SU-DHL-6 (cell line): ENCODE data around the gene CUBN.

Experiments used
- H2AFZ ChIP-seq: fragments of 200-600 bp; sonication (generic); 2 replicates; pipeline ENCODE4 v1.6.1; 2014; ENCODE audit warnings: low read depth, mild to moderate bottlenecking, moderate library complexity, mixed read lengths, antibody characterized with exemption, low read length; ENCODE audit not compliant: severe bottlenecking
- H3F3A ChIP-seq: fragments of 200-600 bp; shearing (Covaris generic); 2 replicates; pipeline ENCODE4 v1.6.0; 2016; ENCODE audit warnings: antibody characterized with exemption, mild to moderate bottlenecking; ENCODE audit not compliant: insufficient read depth
- H3K27ac ChIP-seq: fragments of 200-600 bp; sonication (generic); 2 replicates; pipeline ENCODE4 v1.5.1; 2016; ENCODE audit warnings: low read depth, mild to moderate bottlenecking, low read length, moderate library complexity, mixed read lengths
- H3K27me3 ChIP-seq: fragments of 200-600 bp; sonication (generic), shearing (Covaris generic); 2 replicates; pipeline ENCODE4 v1.6.0; 2014; ENCODE audit warnings: mild to moderate bottlenecking, low read length
- H3K36me3 ChIP-seq: fragments of 200-600 bp; sonication (generic); 2 replicates; pipeline ENCODE4 v1.6.1; 2014; ENCODE audit warnings: mild to moderate bottlenecking, low read length, mixed read lengths
- H3K4me2 ChIP-seq: fragments of 300-600, 200-600 bp; shearing (Covaris generic), sonication (generic); 2 replicates; pipeline ENCODE4 v1.6.0; 2014; ENCODE audit warnings: low read length, low read depth, mild to moderate bottlenecking; ENCODE audit not compliant: poor library complexity, severe bottlenecking
- H3K4me3 ChIP-seq: fragments of 200-600 bp; sonication (generic); 2 replicates; pipeline ENCODE4 v1.5.1; 2014; ENCODE audit warnings: antibody characterized with exemption, low read length, mild to moderate bottlenecking, mixed read lengths; ENCODE audit not compliant: insufficient read depth, poor library complexity, severe bottlenecking
- H3K79me2 ChIP-seq: fragments of 200-600 bp; sonication (generic); 2 replicates; pipeline ENCODE4 v1.6.1; 2014; ENCODE audit warnings: mild to moderate bottlenecking, low read length, moderate library complexity; ENCODE audit not compliant: insufficient read depth
- H3K9ac ChIP-seq: fragments of 200-600 bp; sonication (generic); 2 replicates; pipeline ENCODE4 v1.7.0; 2014; ENCODE audit warnings: mild to moderate bottlenecking, low read length
- H3K9me2 ChIP-seq: fragments of 200-600 bp; sonication (generic); replicated peaks from 2 replicates; pipeline ENCODE4 v1.6.1; 2014; ENCODE audit warnings: low read length; ENCODE audit not compliant: insufficient read depth
- H3K9me3 ChIP-seq: fragments of 200-600 bp; sonication (generic); 2 replicates; pipeline ENCODE4 v1.6.1; 2014; ENCODE audit warnings: low read length, mixed read lengths; ENCODE audit not compliant: insufficient read depth
- H4K20me1 ChIP-seq: fragments of 200-600 bp; sonication (generic); 2 replicates; pipeline ENCODE4 v1.6.1; 2014; ENCODE audit warnings: low read depth, mild to moderate bottlenecking, antibody characterized with exemption, low read length, moderate library complexity, mixed read lengths
- EZH2phosphoT487 ChIP-seq: fragments of 200-600 bp; sonication (generic), shearing (Covaris generic); conservative IDR thresholded peaks from 2 replicates; pipeline ENCODE4 v1.6.1; 2018; ENCODE audit warnings: mild to moderate bottlenecking, antibody characterized with exemption, low read length, moderate library complexity, mixed read lengths
- TF ChIP-seq, protein P1 (sequence below): fragments of 200-600 bp; sonication (generic); IDR thresholded peaks from one replicate; pipeline ENCODE4 v1.5.1; 2017; ENCODE audit warnings: antibody characterized with exemption, mild to moderate bottlenecking, low read length, moderate library complexity; ENCODE audit not compliant: insufficient read depth, poor library complexity, severe bottlenecking

Gene CUBN

GRCh38 chr10:16927546-16927945 is 202.1 kb downstream of the CUBN start:
- H3K9ac ChIP-seq = no peak overlapping the region
- H3K27ac ChIP-seq = no peak overlapping the region
- H4K20me1 ChIP-seq = no peaks in the 10 kb centered on the region
- no peak overlapping the region for H3K4me3 ChIP-seq
- H2AFZ ChIP-seq = no peak overlapping the region
- no peaks in the 10 kb centered on the region for H3K9me2 ChIP-seq
- no peaks in the 10 kb centered on the region for H3F3A ChIP-seq
- H3K9me3 ChIP-seq = no peaks in the 10 kb centered on the region
- H3K79me2 ChIP-seq = no peaks in the 10 kb centered on the region
- no peak for TF ChIP-seq EZH2phosphoT487
- TF ChIP-seq, protein P1, sequence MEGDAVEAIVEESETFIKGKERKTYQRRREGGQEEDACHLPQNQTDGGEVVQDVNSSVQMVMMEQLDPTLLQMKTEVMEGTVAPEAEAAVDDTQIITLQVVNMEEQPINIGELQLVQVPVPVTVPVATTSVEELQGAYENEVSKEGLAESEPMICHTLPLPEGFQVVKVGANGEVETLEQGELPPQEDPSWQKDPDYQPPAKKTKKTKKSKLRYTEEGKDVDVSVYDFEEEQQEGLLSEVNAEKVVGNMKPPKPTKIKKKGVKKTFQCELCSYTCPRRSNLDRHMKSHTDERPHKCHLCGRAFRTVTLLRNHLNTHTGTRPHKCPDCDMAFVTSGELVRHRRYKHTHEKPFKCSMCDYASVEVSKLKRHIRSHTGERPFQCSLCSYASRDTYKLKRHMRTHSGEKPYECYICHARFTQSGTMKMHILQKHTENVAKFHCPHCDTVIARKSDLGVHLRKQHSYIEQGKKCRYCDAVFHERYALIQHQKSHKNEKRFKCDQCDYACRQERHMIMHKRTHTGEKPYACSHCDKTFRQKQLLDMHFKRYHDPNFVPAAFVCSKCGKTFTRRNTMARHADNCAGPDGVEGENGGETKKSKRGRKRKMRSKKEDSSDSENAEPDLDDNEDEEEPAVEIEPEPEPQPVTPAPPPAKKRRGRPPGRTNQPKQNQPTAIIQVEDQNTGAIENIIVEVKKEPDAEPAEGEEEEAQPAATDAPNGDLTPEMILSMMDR = no peak
- no peaks in the 10 kb centered on the region for H3K27me3 ChIP-seq
- no peaks in the 10 kb centered on the region for H3K36me3 ChIP-seq
- no peak overlapping the region for H3K4me2 ChIP-seq

GRCh38 chr10:16923726-16924125 is 205.9 kb downstream of the CUBN start:
- Histone ChIP-seq H3K27me3 (no peaks in the 10 kb centered on the region), H3K9ac (no peak overlapping the region), H3K79me2 (no peaks in the 10 kb centered on the region), H3K4me2 (no peak overlapping the region), H3K4me3 (no peak overlapping the region), H3K27ac (no peak overlapping the region), H3K9me3 (no peaks in the 10 kb centered on the region), H3F3A (no peaks in the 10 kb centered on the region), H3K9me2 (no peaks in the 10 kb centered on the region), H4K20me1 (no peaks in the 10 kb centered on the region), H3K36me3 (no peaks in the 10 kb centered on the region), H2AFZ (no peak overlapping the region)
- TF ChIP-seq, protein P1 = no peak
- TF ChIP-seq EZH2phosphoT487 = no peak

GRCh38 chr10:16923309-16923708 is 206.3 kb downstream of the CUBN start:
- no peaks in the 10 kb centered on the region for H3K9me3 ChIP-seq
- no peaks in the 10 kb centered on the region for H4K20me1 ChIP-seq
- H3K36me3 ChIP-seq = no peaks in the 10 kb centered on the region
- no peaks in the 10 kb centered on the region for H3K79me2 ChIP-seq
- H3K27ac ChIP-seq = no peak overlapping the region
- H3K27me3 ChIP-seq = no peaks in the 10 kb centered on the region
- no peaks in the 10 kb centered on the region for H3F3A ChIP-seq
- H3K9ac ChIP-seq = no peak overlapping the region
- H2AFZ ChIP-seq = no peak overlapping the region
- H3K4me2 ChIP-seq = no peak overlapping the region
- no peak overlapping the region for H3K4me3 ChIP-seq
- TF ChIP-seq, protein P1 = no peak
- no peak for TF ChIP-seq EZH2phosphoT487
- no peaks in the 10 kb centered on the region for H3K9me2 ChIP-seq
